Neural cell (in vitro differentiated cells): ENCODE results near the gene SEZ6L2. TPM values are rescaled to one million over a fixed set of nuclear protein-coding genes. Genes with fewer than 3 reads are reported as not detected.

ENCODE experiments used
- H2AFZ ChIP-seq: fragments of 200-600, 300-800 bp; sonication (generic), shearing (Covaris generic); 2 replicates; pipeline ENCODE4 v1.6.0; 2014; ENCODE audit warnings: low read depth, mild to moderate bottlenecking, antibody characterized with exemption, low read length, moderate library complexity
- H3F3A ChIP-seq: fragments of 200-600 bp; shearing (Covaris generic); 2 replicates; pipeline ENCODE4 v1.6.1; 2016; ENCODE audit warnings: mild to moderate bottlenecking, moderate library complexity, mixed read lengths, antibody characterized with exemption, low read length; ENCODE audit not compliant: insufficient read depth, poor library complexity, severe bottlenecking
- H3K27ac ChIP-seq: fragments of 200-600, 300-800 bp; sonication (generic), shearing (Covaris generic); 2 replicates; pipeline ENCODE4 v1.5.1; 2014; ENCODE audit warnings: mild to moderate bottlenecking, low read length, moderate library complexity
- H3K27me3 ChIP-seq: fragments of 300-800, 200-600 bp; sonication (generic), shearing (Covaris generic); 2 replicates; pipeline ENCODE4 v1.6.0; 2014; ENCODE audit warnings: mild to moderate bottlenecking, low read depth, low read length, moderate library complexity; ENCODE audit not compliant: insufficient read depth
- H3K36me3 ChIP-seq: fragments of 300-800, 200-600 bp; sonication (generic), shearing (Covaris generic); 2 replicates; pipeline ENCODE4 v1.5.1; 2014; ENCODE audit warnings: mild to moderate bottlenecking, antibody characterized with exemption, low read length, moderate library complexity; ENCODE audit not compliant: insufficient read depth
- H3K4me2 ChIP-seq: fragments of 300-800, 200-600 bp; sonication (generic), shearing (Covaris generic); 2 replicates; pipeline ENCODE4 v1.6.0; 2014; ENCODE audit warnings: mild to moderate bottlenecking, low read length
- H3K4me3 ChIP-seq: fragments of 300-800, 200-600 bp; sonication (generic), shearing (Covaris generic); 2 replicates; pipeline ENCODE4 v1.5.1; 2014; ENCODE audit warnings: mild to moderate bottlenecking, low read length, moderate library complexity
- H3K79me2 ChIP-seq: fragments of 200-600 bp; shearing (Covaris generic); replicated peaks from 2 replicates; pipeline ENCODE4 v1.6.0; 2014; ENCODE audit warnings: mild to moderate bottlenecking, low read length, moderate library complexity; ENCODE audit not compliant: insufficient read depth
- H3K9ac ChIP-seq: fragments of 300-800, 200-600 bp; sonication (generic), shearing (Covaris generic); 2 replicates; pipeline ENCODE4 v1.6.1; 2016; ENCODE audit warnings: mild to moderate bottlenecking, low read length, mixed read lengths
- H3K9me2 ChIP-seq: fragments of 200-600 bp; shearing (Covaris generic); 2 replicates; pipeline ENCODE4 v1.6.1; 2016; ENCODE audit warnings: mild to moderate bottlenecking, low read length, mixed read lengths; ENCODE audit not compliant: insufficient read depth
- H3K9me3 ChIP-seq: fragments of 200-600, 300-800 bp; sonication (generic), shearing (Covaris generic); 2 replicates; pipeline ENCODE4 v1.6.1; 2016; ENCODE audit warnings: mild to moderate bottlenecking, mixed run types, low read length, moderate library complexity, mixed read lengths
- H4K20me1 ChIP-seq: fragments of 200-600 bp; shearing (Covaris generic); 2 replicates; pipeline ENCODE4 v1.6.1; 2016; ENCODE audit warnings: mild to moderate bottlenecking, mixed run types; ENCODE audit not compliant: insufficient read depth
- CTCF ChIP-seq: fragments of 450-650 bp; IDR thresholded peaks from 2 replicates; pipeline ENCODE4 v1.5.1; 2014; ENCODE audit warnings: antibody characterized with exemption, mild to moderate bottlenecking, moderate library complexity; ENCODE audit not compliant: poor library complexity, severe bottlenecking
- EP300 ChIP-seq: fragments of 450-650 bp; conservative IDR thresholded peaks from 2 replicates; pipeline ENCODE4 v1.6.1; 2014; ENCODE audit warnings: antibody characterized with exemption, mild to moderate bottlenecking, moderate library complexity; ENCODE audit not compliant: poor library complexity, severe bottlenecking
- EZH2 ChIP-seq: fragments of 200-600, 300-800 bp; shearing (Covaris generic), sonication (generic); IDR thresholded peaks from 2 replicates; pipeline ENCODE4 v1.6.1; 2014; ENCODE audit warnings: antibody characterized with exemption, low read length, borderline replicate concordance, mild to moderate bottlenecking; ENCODE audit not compliant: insufficient read depth, poor library complexity, severe bottlenecking
- MXI1 ChIP-seq: fragments of 450-650 bp; conservative IDR thresholded peaks from 2 replicates; pipeline ENCODE4 v1.6.1; 2014; ENCODE audit warnings: antibody characterized with exemption, mild to moderate bottlenecking; ENCODE audit not compliant: poor library complexity, severe bottlenecking
- POLR2AphosphoS5 ChIP-seq: IDR thresholded peaks from 2 replicates; pipeline ENCODE4 v1.6.1; 2012
- RAD21 ChIP-seq: fragments of 450-650 bp; conservative IDR thresholded peaks from 2 replicates; pipeline ENCODE4 v1.6.1; 2014; ENCODE audit warnings: antibody characterized with exemption, mild to moderate bottlenecking, moderate library complexity
- SMC3 ChIP-seq: fragments of 450-650 bp; conservative IDR thresholded peaks from 2 replicates; pipeline ENCODE4 v1.6.1; 2014; ENCODE audit warnings: antibody characterized with exemption, mild to moderate bottlenecking, moderate library complexity; ENCODE audit not compliant: poor library complexity
- TAF1 ChIP-seq: IDR thresholded peaks from 2 replicates; pipeline ENCODE4 v1.6.1; 2012; ENCODE audit warnings: low read depth
- polyA plus RNA-seq: library from polyadenylated mRNA; depleted of rRNA; stranded (reverse); fragments of >200 nt; gene quantifications from 2 replicates; pipeline ENCODE4 v1.2.3, GENCODE V29; 2014
- TF ChIP-seq, protein P1 (sequence below): IDR thresholded peaks from 2 replicates; pipeline ENCODE4 v1.6.1; 2012; ENCODE audit warnings: borderline replicate concordance

Gene SEZ6L2
- polyA plus RNA-seq, 1 donor from 2014 or later = 48.8 TPM

DNA sequence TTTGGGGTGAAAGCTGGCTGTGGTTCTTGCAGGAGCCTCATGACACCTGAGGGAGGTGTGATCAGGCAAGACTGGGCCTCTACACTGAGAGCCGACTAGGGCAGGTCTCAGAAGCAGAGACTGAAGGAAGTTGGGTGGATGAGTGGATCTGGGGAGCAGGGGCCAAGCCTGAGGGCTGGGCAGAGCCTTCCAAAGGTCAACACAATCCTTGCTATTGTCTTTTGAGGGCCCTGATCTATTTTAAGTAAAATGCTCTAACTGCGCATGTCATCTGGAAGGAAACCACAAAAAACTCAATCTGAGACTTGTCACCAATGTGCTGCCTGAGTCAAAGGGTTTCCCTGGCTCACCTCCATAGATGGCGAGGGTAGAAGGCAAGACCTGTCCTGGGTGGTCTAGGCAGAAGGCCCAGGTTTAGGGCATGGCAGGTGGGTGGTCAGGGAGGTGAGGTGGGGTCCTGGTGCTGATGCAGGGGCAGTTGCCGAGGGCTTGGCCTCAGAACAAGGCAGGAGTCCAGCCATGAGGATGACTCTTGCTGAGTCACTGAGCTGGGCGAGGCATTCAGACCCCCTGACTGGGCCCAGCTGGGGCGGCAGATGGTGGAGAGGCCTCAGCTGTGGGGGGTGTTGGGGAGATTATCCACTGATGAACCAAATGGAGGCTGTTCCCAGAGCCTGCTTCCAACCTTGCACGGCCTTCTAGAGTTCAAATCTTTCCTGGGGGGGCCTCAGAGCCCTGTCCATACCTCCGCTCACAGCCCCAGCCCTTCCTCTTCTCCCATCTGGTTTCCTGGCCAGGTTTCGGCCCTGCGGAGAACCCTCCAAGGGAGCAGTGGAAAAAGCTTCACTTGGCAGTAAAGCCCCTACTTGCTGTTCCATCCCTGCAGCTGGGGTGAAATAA lies 74.0 kb downstream of the SEZ6L2 start:
- Histone ChIP-seq H3K27me3 (no peaks in the 10 kb centered on the region), H2AFZ (no peak overlapping the region), H3K36me3 (no peaks in the 10 kb centered on the region), H3K27ac (no peak overlapping the region), H3K4me3 (no peak overlapping the region), H4K20me1 (no peaks in the 10 kb centered on the region), H3K9ac (no peak overlapping the region), H3K9me2 (no peaks in the 10 kb centered on the region), H3K4me2 (no peak overlapping the region), H3F3A (no peaks in the 10 kb centered on the region), H3K79me2 (no peaks in the 10 kb centered on the region), H3K9me3 (no peaks in the 10 kb centered on the region)
- TF ChIP-seq EP300 (no peak), SMC3 (no peak), MXI1 (no peak), CTCF (no peak), RAD21 (no peak), POLR2AphosphoS5 (no peak), TAF1 (no peak), EZH2 (no peak)
- TF ChIP-seq, protein P1, sequence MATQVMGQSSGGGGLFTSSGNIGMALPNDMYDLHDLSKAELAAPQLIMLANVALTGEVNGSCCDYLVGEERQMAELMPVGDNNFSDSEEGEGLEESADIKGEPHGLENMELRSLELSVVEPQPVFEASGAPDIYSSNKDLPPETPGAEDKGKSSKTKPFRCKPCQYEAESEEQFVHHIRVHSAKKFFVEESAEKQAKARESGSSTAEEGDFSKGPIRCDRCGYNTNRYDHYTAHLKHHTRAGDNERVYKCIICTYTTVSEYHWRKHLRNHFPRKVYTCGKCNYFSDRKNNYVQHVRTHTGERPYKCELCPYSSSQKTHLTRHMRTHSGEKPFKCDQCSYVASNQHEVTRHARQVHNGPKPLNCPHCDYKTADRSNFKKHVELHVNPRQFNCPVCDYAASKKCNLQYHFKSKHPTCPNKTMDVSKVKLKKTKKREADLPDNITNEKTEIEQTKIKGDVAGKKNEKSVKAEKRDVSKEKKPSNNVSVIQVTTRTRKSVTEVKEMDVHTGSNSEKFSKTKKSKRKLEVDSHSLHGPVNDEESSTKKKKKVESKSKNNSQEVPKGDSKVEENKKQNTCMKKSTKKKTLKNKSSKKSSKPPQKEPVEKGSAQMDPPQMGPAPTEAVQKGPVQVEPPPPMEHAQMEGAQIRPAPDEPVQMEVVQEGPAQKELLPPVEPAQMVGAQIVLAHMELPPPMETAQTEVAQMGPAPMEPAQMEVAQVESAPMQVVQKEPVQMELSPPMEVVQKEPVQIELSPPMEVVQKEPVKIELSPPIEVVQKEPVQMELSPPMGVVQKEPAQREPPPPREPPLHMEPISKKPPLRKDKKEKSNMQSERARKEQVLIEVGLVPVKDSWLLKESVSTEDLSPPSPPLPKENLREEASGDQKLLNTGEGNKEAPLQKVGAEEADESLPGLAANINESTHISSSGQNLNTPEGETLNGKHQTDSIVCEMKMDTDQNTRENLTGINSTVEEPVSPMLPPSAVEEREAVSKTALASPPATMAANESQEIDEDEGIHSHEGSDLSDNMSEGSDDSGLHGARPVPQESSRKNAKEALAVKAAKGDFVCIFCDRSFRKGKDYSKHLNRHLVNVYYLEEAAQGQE = no peak

- no peak overlapping the region for H3K27ac ChIP-seq
- no peaks in the 10 kb centered on the region for H3K9me3 ChIP-seq
- H3F3A ChIP-seq = no peaks in the 10 kb centered on the region
- TF ChIP-seq RAD21 = no peak
- no peak for TF ChIP-seq TAF1
- no peak for TF ChIP-seq EP300
- no peak for TF ChIP-seq MXI1
- no peak for TF ChIP-seq POLR2AphosphoS5
- TF ChIP-seq, protein P1 = no peak
- TF ChIP-seq EZH2 = no peak
- no peak for TF ChIP-seq CTCF
- no peak for TF ChIP-seq SMC3
- no peaks in the 10 kb centered on the region for H3K36me3 ChIP-seq
- H3K9ac ChIP-seq = no peak overlapping the region
- H3K4me3 ChIP-seq = no peak overlapping the region
- no peak overlapping the region for H3K4me2 ChIP-seq
- no peaks in the 10 kb centered on the region for H3K79me2 ChIP-seq
- H3K9me2 ChIP-seq = no peaks in the 10 kb centered on the region
- no peaks in the 10 kb centered on the region for H4K20me1 ChIP-seq
- no peak overlapping the region for H2AFZ ChIP-seq
- H3K27me3 ChIP-seq = no peaks in the 10 kb centered on the region
These were observed 74.7 kb downstream of the SEZ6L2 start for GRCh38 chr16:29824589-29825144.
